NCI-H82 treated with DMSO at 0.1 percent for 48 hours (cell line): Measurements from ENCODE around the gene CARMIL3.
"Not testable (repeated sequence)": the region's sequence is repeated elsewhere in the genome, so short reads cannot be mapped to it uniquely, and the experiment has no call there.

Experiments
- DNase-seq: peaks from one replicate; lab custom pipeline; 2025; ENCODE audit not compliant: unreplicated experiment; lab: John Stamatoyannopoulos, UW

Gene CARMIL3, protein sequence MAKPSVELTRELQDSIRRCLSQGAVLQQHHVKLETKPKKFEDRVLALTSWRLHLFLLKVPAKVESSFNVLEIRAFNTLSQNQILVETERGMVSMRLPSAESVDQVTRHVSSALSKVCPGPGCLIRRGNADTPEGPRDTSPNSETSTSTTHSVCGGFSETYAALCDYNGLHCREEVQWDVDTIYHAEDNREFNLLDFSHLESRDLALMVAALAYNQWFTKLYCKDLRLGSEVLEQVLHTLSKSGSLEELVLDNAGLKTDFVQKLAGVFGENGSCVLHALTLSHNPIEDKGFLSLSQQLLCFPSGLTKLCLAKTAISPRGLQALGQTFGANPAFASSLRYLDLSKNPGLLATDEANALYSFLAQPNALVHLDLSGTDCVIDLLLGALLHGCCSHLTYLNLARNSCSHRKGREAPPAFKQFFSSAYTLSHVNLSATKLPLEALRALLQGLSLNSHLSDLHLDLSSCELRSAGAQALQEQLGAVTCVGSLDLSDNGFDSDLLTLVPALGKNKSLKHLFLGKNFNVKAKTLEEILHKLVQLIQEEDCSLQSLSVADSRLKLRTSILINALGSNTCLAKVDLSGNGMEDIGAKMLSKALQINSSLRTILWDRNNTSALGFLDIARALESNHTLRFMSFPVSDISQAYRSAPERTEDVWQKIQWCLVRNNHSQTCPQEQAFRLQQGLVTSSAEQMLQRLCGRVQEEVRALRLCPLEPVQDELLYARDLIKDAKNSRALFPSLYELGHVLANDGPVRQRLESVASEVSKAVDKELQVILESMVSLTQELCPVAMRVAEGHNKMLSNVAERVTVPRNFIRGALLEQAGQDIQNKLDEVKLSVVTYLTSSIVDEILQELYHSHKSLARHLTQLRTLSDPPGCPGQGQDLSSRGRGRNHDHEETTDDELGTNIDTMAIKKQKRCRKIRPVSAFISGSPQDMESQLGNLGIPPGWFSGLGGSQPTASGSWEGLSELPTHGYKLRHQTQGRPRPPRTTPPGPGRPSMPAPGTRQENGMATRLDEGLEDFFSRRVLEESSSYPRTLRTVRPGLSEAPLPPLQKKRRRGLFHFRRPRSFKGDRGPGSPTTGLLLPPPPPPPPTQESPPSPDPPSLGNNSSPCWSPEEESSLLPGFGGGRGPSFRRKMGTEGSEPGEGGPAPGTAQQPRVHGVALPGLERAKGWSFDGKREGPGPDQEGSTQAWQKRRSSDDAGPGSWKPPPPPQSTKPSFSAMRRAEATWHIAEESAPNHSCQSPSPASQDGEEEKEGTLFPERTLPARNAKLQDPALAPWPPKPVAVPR (N-terminal part only)

DNA sequence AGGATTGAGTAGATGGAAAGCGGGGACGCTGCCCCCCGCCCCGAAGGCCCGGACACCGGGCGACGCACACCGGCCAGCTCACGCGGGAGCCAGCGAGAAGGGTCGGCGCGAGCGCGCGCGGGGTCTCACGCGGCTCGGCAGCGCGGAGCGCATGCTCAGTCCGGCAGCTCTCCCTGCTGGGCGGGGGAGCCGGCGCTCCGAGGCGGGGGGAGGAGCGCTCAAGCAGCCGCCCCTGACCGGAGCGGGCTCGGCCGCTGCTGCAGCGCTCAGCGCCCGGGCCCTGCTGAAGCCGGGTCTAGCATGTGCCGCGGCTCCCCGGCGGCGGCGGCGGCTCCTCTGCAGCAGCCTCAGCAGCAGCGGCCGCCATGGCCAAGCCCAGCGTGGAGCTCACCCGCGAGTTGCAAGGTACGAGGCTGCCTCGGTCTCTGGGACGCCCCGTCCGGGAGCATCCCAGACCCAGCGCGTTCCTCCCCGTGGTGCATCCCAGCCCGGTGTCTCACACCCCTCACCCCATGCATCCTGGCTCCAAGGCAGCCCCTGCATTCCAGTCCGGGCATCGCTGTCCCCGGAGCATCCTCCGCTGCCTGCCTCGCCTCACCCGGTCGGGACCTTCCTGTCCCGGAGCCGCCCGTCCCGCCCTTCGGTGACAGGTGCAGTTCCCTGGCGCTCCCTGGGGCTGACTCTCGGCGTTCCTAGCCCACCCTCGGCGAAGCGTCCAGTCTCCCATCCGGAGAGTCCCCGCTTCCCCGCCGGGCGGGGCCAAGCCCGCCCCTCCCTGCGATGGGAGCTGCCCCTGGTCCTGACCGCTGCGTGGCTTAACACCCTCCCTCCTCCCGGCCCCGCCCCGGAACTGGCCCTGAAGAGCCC lies at the start of gene CARMIL3:
Gene CARMIL3, plus strand, starts transcription at position 221 of the 867 bp plus-strand sequence. Its CDS starts 145 bp downstream, at position 366.
- DNase-seq: peak; percentile 4

DNA sequence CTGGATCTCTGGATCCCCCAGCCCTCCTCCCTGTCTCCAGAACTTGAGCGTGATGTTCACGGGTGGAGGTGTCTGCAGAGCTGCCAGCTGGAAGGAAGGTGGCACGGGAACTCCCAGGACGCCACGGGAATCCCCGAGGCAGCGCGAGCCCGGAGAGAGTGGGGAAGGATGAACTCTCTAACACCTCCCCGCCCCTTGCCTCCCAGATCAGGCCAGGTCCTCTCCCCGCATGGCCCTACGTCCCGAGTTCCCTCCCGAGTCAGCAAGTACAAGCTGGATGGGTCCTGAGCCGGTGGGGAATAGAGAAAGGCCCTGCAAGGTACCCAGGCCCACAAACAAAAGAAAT lies 45.4 kb upstream of the CARMIL3 start:
- DNase-seq: not testable (repeated sequence)

DNA sequence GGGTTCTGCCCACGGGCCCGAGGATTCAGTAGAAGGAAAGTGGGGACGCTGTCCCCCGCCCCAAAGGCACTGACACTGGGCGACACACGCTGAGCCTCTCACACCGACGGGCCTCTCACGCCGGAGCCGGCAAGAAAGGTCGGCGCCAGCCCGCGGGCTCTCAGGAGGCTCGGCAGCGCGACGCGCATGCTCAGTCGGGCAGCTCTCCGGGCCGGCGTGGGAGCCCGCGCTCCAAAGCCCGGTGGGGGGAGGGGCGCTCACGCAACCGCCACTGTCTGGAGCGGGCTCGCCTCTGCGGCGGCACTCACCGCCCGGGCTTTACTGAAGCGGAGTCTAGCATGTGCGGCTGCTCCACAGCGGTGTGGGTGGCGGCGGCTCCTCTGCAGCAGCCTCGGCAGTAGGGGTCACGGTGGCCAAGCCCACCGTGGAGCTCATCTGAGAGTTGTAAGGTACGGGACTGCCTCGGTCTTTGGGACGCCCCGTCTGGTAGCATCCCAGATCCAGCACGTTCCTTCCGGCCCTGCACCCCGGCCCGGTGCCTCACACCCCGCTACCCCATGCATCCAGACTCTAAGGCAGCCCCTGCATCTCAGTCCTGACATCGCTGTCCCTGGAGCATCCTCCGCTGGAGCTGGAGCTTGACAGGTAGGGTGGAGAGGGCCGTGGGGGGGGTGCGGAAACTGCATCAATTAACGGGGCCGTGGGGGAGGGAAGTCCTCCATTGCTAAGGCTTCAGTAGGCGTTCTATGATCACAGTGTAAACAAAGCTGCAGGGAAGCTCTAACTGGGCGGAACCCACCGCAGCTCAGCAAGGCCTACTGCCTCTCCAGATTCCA lies 44.8 kb upstream of the CARMIL3 start:
- DNase-seq: not testable (repeated sequence)

DNA sequence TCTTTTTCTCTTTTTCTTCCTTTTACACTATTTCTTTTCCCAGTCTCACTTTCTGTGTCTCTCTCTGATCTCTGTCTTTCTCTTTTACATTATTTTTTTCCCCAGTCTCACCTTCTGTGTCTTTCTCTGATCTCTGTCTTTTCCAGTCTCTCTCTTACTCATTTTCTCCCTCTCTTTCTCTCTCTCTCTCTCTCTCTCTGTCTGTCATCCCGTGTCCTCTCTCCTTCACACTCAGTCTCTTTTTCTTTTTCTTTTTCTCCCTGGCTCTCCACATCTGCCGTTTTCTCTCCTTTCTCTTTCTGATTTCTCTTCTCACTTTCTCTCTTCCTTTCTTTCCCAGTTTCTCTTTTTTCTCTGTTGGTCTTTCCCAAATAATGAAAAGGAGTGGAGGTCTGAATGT lies 40.8 kb upstream of the CARMIL3 start:
- no peak for DNase-seq

DNA sequence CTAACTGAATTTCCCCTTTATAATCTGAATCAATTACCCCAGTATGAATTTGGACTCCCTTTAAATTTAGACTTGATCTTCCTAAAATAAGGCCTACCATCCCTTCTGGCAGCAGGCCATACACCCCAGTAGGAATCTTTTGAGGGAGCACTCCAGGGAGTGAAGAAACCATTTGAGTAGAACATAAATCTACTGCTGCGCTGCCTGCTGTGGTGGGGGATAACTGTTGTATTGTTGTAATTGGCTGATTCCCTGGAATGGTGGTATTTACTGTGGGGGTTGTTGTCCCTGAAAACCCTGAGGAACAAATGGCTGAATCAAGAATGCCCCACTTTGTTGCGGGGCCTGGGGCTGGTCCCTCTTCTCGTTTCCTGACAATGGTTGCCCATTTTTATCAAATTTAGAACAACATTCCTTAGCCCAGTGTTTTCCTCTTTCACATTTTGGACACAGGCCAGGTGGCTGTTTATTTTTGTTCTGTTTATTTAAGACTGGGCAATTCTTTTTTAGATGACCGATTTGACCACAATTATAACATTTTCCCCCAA lies 39.0 kb upstream of the CARMIL3 start:
- not testable (repeated sequence) for DNase-seq

DNA sequence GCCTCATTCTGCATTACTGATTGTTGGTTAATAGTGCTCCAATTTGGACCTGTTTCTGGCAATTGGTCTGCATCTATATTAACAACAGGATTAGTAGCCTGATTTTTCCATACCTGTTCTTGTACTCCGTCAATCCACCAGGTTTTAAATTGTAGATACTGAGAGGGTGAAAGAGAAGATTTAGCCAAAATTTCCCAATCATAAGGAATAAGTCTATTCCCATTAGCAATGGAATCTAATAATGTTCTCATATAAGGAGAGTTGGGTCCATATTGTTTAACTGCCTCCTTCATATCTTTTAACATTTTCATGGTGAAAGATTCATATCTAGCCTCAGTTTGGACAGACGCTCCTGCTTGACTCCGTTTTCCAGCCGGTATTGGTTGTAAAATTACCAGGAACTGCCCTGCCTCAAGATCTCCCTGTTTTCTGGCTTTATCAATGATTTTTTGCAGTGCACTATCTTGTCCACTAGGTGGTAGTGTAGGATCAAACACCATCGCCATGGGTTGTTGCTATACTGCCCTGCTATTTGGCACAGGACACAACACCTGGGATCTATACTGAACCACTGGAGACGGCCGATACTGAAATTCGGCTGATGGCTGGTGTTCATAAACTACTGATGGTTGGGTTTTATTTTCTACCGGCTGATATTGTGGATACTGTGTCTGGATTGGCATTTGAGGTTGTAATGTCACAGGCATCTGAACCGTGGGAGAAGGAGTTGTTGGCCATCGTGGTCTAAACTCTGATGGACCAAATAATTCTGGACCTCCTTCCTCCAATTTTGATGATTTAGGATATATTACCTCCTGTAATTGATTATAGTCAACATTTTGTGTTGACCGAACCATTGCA lies 37.9 kb upstream of the CARMIL3 start:
- peak; percentile 42 for DNase-seq

DNA sequence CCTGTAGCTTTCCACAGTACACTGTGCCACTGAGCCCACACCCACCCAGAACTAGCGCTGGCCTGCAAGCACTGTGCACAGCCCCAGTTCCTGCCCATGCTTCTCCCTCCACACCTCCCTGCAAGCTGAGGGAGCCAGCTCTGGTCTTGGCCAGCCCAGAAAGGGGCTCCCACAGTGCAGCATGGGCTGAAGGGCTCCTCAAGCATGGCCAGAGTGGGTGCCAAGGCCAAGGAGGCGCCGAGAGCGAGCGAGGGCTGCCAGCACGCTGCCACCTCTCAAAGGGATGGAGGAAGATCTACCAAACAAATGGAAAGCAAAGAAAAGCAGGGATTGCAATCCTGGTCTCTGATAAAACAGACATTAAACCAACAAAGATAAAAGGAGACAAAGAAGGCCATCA lies 36.1 kb upstream of the CARMIL3 start:
- DNase-seq: not testable (repeated sequence)

DNA sequence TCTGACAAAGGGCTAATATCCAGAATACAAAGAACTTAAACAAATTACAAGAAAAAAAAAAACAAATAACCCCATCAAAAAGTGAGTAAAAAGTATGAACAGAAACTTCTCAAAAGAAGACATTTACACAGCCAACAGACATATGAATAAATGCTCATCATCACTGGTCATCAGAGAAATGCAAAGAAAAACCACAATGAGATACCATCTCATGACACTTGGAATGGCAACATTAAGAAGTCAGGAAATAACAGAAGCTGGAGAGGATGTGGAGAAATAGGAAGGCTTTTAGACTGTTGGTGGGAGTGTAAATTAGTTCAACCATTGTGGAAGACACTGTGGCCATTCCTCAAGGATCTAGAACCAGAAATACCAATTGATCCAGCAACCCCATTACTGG lies 32.8 kb upstream of the CARMIL3 start:
- not testable (repeated sequence) for DNase-seq

DNA sequence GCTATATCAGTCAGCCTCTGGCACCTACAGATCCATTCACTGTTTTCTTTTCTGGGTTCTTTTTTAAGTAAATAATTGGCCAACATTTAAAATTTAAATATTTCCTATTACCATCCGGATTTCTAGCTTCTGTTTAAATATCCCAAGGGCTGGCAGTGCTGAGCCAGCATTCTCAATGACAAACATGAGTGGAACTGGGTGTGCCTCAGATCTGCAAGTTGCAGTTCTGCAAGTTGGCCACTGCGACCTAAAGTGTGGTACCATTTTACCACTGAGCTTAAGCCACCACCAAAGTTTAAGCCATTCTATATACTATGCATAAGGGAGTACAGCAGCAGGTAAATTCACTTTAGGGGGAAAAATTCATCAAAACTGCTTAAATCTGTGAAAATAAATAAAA lies 31.9 kb upstream of the CARMIL3 start:
- not testable (repeated sequence) for DNase-seq

DNA sequence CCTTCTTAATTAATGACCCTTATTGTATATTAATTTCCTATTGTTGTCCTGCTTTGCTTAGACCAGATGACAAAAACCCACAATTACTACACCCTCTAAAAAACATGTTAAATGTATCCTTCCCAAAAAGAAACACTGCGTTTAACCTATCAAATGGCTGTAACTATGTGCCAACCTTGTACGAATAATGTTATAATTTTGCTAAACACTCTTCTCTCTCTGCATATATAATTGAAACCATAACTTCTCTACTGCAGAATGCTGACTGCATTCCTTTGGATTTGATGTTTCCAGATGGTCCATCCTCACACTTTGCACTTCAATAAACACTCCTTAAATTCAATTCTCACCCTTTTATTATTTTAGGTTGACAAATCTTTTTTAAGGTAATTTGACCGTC lies 31.3 kb upstream of the CARMIL3 start:
- DNase-seq: not testable (repeated sequence)

DNA sequence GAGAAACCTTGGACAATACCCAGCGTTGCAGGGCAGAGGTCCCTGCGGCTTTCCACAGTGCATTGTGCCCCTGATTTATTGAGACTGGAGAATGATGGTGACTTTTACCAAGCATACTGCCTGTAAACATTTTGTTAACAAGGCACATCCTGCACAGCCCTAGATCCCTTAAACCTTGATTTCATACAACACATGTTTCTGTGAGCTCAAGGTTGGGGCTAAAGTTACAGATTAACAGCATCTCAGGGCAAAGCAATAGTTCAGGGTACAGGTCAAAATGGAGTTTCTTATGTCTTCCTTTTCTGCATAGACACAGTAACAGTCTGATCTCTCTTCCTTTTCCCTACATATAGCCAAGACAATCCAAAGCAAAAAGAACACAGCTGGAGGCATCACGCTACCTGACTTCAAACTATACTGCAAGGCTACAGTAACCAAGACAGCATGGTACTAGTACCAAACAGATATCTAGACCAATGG lies 26.8 kb upstream of the CARMIL3 start:
- DNase-seq: not testable (repeated sequence)

DNA sequence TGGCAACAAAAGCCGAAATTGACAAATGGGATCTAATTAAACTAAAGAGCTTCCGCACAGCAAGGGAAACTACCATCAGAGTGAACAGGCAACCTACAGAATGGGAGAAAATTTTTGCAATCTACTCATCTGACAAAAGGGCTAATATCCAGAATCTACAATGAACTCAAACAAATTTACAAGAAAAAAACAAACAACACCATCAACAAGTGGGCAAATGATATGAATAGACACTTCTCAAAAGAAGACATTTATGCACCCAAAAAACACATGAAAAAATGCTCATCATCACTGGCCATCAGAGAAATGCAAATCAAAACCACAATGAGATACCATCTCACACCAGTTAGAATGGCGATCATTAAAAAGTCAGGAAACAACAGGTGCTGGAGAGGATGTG lies 22.1 kb upstream of the CARMIL3 start:
- DNase-seq: not testable (repeated sequence)

DNA sequence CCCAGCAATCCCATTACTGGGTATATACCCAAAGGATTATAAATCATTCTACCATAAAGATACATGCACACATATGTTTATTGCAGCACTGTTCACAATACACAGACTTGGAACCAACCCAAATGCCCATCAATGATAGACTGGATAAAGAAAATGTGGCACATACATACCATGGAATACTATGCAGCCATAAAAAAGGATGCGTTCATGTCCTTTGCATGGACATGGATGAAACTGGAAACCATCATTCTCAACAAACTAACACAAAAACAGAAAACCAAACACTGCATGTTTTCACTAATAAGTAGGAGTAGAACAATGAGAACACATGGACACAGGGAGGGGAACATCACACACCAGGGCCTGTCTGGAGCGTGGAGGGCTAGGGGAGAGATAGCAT lies 20.5 kb upstream of the CARMIL3 start:
- DNase-seq: not testable (repeated sequence)

DNA sequence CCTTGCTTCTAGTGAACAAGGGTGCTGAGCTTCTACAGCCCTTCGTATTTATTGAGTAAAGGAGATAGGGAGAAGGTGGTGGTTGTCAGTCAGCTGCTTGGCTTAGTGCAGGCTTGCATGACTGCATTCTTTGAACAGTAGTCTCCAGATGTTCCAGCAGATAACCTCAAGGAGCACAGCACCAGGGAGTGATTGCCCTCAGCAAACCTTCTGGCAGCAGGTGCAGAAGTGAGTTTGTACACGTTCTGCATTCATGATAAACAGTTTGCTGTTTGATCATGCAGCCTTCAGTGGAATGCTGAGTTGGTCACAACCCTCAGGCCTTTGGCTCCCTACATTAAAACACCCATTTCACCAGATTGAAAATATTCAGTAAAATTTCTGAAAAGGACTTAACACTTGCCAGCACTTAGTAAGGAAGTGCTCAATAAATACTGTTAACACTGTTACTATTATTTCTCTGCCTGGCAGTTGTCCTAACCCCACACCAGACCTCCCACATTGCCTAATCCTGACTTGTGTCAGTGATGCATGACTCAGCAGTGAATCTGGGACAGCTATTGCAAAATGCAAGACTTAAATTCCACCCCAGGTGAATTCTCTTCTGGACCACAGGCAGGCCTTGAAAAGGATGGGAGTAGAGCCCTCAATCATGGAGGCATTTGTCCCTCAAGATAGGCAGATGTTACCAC lies 18.9 kb upstream of the CARMIL3 start:
- DNase-seq: no peak

DNA sequence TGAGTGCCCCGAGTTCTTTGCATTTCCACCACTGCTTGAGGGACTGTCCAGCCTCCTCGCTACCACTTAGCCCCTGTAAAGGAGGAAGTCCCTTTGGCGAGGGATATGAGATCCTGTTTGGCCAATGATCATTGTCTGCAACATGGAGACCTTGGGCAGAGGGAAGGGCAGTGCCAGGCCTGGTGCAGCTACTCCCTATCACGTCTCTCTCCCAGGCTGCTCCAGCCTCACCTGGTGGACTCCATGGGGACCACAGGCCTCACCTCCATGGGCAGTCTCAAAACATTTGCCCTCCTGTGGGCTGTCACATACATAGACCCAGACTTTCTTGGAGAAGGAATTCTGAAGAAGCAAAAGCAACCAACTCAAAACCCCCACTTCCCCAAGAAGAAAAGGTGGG lies 16.0 kb upstream of the CARMIL3 start:
- not testable (repeated sequence) for DNase-seq

DNA sequence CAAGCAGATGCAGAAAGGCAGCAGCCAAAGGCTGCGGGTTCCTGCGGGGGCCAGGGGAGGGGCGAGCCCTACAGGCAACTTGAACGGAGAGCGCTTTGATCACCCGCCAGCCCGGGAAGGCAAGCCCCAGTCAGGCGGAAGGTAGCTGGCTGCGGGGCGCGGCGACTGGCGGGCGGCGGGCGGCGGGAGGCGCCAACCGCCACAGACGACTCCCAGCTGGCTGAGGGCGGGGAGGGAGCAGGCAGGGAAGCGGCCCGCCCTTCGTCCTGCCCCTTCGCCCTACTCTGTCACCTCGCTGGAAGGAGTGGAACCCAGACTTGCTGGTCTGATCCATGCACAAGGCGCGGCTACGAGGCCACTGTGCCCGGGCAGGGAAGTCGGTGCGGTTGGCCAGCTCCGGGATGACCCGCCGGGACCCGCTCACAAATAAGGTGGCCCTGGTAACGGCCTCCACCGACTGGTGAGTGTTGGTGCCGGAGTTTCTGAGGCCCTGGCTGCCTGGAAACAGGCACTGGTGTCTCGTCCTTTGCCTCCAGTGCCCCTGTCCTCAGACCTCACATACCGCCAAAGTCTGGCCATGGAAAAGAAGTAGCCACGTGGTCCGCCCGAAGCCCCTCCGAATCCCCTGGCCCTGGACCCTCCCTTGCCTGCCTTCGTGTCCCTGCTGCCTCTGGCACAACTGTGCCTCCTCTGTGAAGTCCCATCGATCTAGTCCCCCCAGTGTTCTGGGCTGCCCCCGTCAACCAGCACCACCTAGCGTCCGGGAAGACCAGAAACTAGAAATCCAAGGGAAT lies 15.4 kb upstream of the CARMIL3 start:
- DNase-seq: peak; percentile 71
